Keratinocyte (primary cell): ENCODE results near the gene FSIP1.

ENCODE experiments used
- EZH2 ChIP-seq: IDR thresholded peaks from one replicate; pipeline ENCODE4 v1.6.1; 2012; ENCODE audit warnings: inconsistent platforms, mild to moderate bottlenecking, low read length, moderate library complexity
- TF ChIP-seq, protein P1 (sequence below), 3 experiments: IDR thresholded peaks in 1 of 3; conservative IDR thresholded peaks in 1 of 3; optimal IDR thresholded peaks in 1 of 3; 2 replicates in 2 of 3; 3 replicates in 1 of 3; pipeline versions ENCODE3 to v1.5.1; 2011; ENCODE audit warnings: low read length in 3 of 3, mild to moderate bottlenecking in 3 of 3, moderate library complexity in 2 of 3, control low read depth in 1 of 3, inconsistent platforms in 1 of 3; ENCODE audit not compliant: insufficient read depth in 2 of 3; ENCODE audit errors: extremely low read depth in 1 of 3

DNA sequence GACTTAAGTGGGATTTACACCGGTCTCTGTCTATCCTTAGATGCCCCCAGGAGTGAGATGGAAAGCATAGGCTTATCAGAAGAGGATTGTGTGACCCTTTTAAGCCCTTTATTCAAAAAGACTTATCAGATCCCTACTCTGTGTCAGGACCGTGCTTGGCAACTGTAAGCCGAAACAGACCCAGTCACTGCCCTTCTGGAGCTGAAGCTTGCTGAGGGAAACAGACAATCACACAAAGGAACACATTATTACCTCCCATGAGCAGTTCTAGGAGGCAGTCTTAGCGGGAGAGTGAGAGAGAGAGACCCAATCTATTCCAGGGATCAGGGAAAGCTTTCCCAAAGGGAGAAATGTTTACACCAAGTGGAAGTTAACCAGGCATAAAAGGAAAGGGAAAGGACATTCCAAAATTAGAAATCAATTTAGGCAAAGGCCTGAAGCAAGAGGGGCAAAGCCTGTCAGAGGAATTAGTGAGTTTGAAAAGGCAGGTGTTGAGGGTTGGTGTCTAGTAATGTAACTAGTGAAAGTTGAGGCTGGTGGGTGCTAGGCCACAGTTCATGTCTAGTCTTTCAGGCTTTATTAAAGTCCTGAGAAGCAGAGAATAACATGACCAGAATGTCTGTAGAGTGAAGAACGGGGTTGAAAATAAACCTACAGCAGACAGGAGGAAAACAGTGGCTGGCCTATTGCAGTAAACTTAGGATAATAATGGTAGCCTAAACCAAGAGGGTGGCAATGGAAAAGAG lies 115.1 kb downstream of the FSIP1 start:
- TF ChIP-seq, protein P1, sequence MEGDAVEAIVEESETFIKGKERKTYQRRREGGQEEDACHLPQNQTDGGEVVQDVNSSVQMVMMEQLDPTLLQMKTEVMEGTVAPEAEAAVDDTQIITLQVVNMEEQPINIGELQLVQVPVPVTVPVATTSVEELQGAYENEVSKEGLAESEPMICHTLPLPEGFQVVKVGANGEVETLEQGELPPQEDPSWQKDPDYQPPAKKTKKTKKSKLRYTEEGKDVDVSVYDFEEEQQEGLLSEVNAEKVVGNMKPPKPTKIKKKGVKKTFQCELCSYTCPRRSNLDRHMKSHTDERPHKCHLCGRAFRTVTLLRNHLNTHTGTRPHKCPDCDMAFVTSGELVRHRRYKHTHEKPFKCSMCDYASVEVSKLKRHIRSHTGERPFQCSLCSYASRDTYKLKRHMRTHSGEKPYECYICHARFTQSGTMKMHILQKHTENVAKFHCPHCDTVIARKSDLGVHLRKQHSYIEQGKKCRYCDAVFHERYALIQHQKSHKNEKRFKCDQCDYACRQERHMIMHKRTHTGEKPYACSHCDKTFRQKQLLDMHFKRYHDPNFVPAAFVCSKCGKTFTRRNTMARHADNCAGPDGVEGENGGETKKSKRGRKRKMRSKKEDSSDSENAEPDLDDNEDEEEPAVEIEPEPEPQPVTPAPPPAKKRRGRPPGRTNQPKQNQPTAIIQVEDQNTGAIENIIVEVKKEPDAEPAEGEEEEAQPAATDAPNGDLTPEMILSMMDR (optimal IDR thresholded peaks at IDR 0.05 in 1 of 3, IDR thresholded peaks at IDR 0.05 in 1 of 3, conservative IDR thresholded peaks at IDR 0.05 in 1 of 3; ENCODE audit: extremely low read depth in 1 of 3, insufficient read depth in 2 of 3, low read length in 3 of 3): no peak
- TF ChIP-seq EZH2: no peak
